ENCODE results near the gene TBL1X.

Gene TBL1X

GRCh38 chrX:9578083-9578779, 113.4 kb downstream of the TBL1X start:
- in situ Hi-C loops (cut with MboI; ENCODE audit: low sequenced_read_pairs): no loop called here

DNA sequence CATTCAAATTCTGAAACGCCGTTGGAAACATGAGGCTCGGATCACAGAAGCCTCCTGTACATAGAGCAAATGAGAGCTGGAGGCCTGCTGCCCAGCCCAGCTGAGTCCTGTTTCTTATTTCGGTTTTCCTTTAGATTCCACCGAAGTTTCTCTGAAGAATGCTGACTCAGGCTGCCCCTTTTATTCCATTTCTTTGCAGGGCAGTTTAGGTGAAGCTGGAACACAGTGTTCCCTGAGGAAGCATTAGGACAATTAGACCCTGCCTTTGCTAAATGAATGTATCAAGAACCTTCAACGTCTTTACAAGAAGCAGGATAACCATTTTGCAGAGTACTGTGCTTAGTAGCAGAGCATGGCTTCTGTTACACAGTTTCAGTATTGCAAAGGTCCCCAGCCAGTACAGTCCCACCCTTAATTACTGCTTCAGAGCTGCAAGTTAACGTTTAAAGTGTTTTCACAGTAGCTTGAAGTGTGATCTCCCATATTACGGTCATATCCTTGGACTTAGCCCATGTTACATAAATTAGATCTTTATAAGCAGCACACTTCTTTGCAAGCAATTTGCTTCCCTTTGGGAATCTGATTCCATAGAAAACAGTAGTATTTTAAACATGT, 117.0 kb downstream of the TBL1X start:
- in situ Hi-C loops (cut with MboI; ENCODE audit: low sequenced_read_pairs): no loop called here

DNA sequence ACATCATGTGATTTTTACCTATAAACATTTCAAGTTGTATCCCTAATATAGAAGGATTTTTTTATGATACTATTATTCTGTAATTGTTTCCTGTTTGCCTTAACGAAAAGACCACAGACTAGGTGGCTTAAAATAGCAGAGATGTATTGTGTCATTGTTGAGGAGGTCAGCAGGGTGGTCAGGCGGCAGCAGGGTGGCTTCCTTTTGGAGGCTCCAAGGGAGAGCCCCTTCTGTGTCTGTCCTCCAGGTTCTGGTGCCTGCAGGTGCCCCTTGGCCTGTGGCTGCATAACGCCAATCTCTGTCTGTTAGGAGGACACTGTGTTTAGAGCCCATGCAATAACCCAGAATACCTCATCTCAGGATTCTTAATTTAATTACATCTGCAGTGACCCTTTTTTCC, 118.1 kb downstream of the TBL1X start:
- in situ Hi-C loops (cut with MboI; ENCODE audit: low sequenced_read_pairs): no loop called here

DNA sequence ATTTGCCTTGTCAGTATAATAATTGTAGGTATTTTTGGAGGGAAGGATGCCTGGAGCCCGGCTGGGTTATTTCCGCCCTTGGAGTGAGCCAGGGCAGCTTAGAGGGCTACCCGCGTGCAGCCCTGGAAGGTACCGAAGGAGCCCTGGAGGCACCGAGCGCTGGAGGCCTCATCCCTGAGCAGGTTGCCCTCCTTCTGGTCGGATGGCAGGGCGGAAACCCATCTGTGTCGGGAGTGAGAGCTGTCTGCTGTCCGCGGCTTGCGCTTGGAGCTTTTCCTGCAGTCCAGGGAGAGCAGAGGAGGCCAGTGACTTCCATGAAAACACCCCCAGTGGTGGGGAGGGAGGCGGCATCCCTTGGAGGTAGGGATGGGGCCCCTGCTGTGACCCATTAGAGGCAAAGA, 122.1 kb downstream of the TBL1X start:
- in situ Hi-C loops (cut with MboI; ENCODE audit: low sequenced_read_pairs): no loop called here

DNA sequence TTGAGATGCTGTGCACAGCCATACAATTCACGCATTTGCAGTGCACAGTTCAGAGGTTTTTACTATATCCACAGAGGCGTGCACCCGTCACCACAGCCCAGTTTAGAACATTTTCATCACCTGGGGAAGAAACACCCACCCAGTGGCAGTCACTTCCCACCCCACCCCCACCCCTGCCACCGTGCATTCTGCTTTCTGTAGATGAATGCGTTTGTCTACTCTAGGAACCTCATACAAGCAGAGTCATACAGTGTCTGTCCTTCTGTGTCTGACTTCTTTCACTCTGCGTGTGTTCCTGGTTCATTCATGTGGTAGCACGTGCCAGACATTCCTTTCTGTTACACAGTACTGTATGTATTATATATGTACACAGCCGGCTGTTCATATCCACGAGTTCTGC, 122.8 kb downstream of the TBL1X start:
- in situ Hi-C loops (cut with MboI; ENCODE audit: low sequenced_read_pairs): no loop called here

GRCh38 chrX:9591496-9591895, 126.6 kb downstream of the TBL1X start:
- in situ Hi-C loops (cut with MboI; ENCODE audit: low sequenced_read_pairs): no loop called here

- in situ Hi-C loops (cut with MboI; ENCODE audit: low sequenced_read_pairs): no loop called here
Measured at GRCh38 chrX:9593756-9594155, 128.9 kb downstream of the TBL1X start.

DNA sequence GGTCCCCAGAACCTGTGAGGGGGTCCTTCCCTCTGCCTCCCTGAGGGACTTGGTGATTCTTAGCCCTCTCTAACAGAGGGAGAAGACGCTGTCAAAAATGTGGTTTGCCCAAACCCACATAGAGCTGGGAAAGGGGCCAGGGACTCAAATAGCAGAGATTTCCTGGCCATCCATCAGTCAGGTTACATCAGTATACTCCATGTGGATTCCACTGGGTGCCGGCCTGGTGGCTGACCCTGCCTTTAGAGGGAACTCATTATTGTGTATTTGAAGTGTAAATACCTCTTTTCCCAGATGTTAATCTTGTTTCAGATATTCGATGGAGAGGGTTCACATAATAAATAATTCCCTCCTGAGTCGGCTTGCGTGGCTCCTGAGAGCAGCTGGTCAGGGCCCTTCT, 130.3 kb downstream of the TBL1X start:
- in situ Hi-C loops (cut with MboI; ENCODE audit: low sequenced_read_pairs): no loop called here

DNA sequence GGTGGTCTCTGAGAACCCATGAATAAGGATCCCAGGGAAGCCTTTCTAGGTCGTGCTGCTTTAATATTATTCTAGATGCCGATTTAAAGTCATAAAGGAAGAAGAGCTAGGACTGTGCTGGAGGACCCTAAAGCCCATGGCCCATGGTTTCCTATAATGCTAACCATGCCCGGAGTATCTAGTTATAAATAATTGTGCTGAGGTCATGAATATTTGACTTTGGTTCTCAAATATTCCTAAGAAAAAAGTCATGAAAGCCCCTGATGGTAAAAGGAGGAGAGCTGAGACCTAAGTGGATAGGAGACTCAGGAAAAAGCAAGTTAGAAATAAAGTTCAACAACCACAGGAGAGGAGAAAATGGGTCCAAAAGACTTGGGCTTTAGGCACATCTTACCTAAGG, 132.0 kb downstream of the TBL1X start:
- in situ Hi-C loops (cut with MboI; ENCODE audit: low sequenced_read_pairs): no loop called here

GRCh38 chrX:9597361-9598035, 132.6 kb downstream of the TBL1X start:
- in situ Hi-C loops (cut with MboI; ENCODE audit: low sequenced_read_pairs): no loop called here

DNA sequence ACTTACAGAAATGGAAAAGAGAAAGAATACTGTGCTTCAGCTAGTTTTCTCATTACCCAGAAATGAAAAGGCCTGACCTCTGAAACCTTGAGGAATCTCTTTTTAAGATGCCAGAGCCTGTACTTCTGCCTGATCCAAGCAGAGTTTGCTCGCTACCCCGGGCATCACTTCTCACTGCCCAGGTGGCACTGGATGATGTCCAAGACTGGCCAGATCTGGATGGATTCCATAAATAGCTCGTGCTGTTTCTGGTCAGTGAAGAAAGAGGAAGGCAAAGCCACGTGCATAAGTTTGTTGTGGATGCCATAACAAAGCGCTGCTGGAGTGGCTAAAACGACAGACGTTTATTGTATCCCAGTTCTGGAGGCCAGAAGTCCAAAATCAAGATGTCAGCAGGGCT, 133.5 kb downstream of the TBL1X start:
- in situ Hi-C loops (cut with MboI; ENCODE audit: low sequenced_read_pairs): no loop called here

DNA sequence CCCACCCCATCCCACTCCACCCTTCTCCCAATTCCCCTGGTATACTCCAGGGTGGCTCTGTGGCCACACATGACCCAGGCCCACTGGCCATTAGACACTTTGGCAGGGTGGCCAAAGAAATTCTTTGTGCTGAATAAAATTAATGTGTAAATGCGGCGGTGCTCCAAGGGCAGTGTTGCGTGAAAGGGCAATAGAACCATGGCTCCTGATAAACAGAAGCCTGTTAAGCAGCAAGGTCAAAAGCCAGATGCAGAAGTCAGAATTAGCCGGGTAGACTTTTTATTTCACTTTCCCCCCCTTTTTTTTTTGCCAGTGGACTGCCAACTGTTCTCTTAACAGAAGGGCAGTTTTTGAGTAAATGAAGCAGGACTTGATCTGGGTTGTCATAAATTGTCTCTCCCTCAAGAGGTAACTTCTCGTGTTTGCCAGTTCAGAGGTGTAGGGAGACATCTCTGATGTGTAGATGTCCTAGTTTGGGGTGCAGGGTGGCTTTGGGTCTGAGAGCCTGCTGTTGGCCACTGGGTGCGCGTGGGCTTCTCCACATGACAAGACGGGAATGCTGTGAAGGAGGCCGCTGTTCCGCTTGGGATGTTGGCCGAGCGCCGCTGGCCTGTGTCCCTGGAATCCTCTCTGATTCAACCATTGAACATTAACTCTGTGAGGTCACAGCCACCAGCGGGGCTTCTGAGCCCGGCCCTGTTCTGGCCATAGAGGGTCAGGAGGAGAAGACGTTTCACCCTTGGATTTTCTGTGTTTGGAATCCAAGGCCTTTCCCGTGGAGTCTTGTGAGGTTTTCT, 139.5 kb downstream of the TBL1X start:
- in situ Hi-C loops (cut with MboI; ENCODE audit: low sequenced_read_pairs): no loop called here

DNA sequence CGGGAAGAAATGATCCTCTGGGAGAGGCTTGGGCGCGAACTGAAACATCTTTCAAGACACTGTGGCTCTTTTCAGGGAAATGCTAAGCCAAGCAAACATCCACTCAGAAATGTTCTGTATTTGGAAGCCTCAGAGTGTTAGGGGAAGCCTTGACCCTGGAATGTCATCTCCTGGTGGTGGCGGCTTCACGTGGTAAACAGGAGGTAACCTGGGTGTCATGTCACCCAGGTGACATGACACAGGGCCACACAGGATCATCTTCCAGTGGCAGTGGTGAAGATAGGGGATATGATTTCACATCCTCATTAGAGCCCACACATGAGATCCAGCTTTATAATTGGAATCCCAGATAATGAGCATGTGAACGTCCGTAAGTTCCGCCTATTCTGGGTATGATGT, 140.0 kb downstream of the TBL1X start:
- in situ Hi-C loops (cut with MboI; ENCODE audit: low sequenced_read_pairs): no loop called here

- in situ Hi-C loops (cut with MboI; ENCODE audit: low sequenced_read_pairs): no loop called here
Measured at GRCh38 chrX:9605484-9605883, 140.6 kb downstream of the TBL1X start.

- in situ Hi-C loops (cut with MboI; ENCODE audit: low sequenced_read_pairs): no loop called here
Measured at GRCh38 chrX:9606971-9607370, 142.1 kb downstream of the TBL1X start.

DNA sequence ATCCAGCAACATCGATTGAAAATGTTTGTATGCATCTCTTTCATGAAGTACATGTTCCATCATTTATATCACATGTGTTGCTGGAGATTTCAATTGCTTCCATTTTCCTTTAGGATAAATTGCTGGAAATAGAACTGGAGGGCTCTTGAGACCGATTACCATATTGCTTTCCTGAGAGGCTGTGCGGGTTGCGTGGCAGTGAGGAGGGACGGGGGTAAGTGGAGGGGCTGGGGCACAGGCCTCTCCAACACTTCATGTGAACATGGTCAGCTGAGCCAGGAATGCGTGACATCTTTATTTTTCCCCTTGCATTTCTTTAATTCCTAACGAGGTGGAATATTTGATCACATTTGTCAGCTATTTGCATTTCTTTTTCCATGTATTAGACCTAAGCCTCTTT, 144.6 kb downstream of the TBL1X start:
- in situ Hi-C loops (cut with MboI; ENCODE audit: low sequenced_read_pairs): no loop called here

DNA sequence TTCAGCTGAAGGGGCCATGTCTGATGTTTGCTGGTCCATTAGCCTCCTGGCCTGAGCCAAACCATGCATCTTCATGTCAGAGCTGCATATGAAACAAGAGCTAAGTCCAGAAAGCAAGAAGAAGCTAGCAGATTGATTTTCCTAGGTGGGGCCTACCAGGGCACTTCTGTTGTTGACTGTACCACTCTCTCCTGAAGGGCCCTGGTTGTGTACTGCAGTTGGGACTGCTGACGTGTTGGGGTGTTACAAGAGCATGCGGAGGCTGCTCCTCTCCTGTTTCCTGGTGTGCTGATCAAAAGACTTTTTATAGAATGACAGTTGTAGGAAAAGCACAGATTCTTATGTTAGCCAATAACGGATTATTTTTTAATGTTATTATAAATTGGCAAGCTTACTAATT, 145.1 kb downstream of the TBL1X start:
- in situ Hi-C loops (cut with MboI; ENCODE audit: low sequenced_read_pairs): no loop called here

DNA sequence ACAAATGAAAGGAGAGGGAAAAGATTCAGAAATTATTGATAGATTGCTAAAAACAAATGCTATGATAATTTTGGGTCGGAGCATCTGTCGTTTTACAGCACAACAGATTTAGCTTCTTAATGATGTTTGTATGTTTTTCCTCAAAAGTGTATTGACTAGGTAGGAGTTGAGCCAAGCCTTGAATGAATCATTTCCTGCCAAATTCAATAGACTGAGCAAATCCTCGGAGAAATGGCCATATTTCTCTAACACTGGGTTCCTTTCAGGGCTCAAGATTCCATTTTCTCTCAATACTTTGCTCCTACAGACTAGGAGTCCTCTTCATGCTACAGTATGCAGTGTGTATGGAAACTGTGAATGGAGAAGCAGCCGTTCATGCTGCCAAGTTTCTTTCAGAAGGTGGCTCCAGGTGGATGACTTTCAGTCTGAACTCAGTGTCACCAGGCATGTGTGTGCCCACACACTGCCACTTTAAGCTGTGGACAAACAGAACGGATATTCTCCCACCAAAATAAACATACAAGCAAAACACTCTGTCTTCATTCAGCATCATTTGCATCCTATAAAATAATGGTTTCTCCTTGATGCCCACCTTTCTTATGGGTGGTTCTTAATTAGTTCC, 146.0 kb downstream of the TBL1X start:
- in situ Hi-C loops (cut with MboI; ENCODE audit: low sequenced_read_pairs): no loop called here

GRCh38 chrX:9611436-9612145, 146.7 kb downstream of the TBL1X start:
- in situ Hi-C loops (cut with MboI; ENCODE audit: low sequenced_read_pairs): no loop called here

DNA sequence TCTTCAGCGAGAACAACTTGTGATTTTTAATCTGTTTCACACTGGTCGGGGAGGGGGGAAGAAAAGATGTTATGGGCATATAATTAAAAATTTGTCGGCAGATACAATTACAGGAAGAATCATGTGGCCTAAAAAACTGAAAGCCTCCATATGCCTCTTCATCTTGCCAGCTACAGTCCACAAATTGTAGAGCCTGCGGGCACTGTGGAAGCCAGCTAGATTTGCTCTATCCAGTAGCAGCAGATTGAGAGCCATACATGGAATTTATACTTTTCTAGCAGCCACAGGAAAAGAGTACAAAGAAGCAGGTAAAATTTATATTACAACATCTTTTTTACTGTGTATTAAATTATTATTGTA, 147.3 kb downstream of the TBL1X start:
- in situ Hi-C loops (cut with MboI; ENCODE audit: low sequenced_read_pairs): no loop called here

- in situ Hi-C loops (cut with MboI; ENCODE audit: low sequenced_read_pairs): no loop called here
Measured at GRCh38 chrX:9614016-9614415, 149.2 kb downstream of the TBL1X start.

All from HL-60/S4 treated with retinoic acid at 250 ng/mL for 4 days and 3 days (cell line).